Posterior cingulate gyrus (tissue), 11 donors: ENCODE data around the gene KAT7.

Experiments
- DNase-seq, 10 donors: peaks; one replicate each; pipeline versions ENCODE4 v3.0.0 to v3.0.0-alpha.2; 2020 to 2021; ENCODE audit warnings: mixed read lengths in 3 of 10
- intact Hi-C: fragments of 100-400 bp; cut with DNase I; formaldehyde crosslinking; loops from one replicate; pipeline ENCODE4 v1.15.1; 2023

Gene KAT7

GRCh38 chr17:49859991-49860953 lies 71.8 kb downstream of the KAT7 start:
- DNase-seq, result no peak
- intact Hi-C loops, result loop anchor here (2.0 kb wide), 1 partner anchor 137 kb away; no protein-coding TSS in a partner anchor

- intact Hi-C loops, result loop anchor here (2.0 kb wide), 1 partner anchor 135 kb away; no protein-coding TSS in a partner anchor
- peak in 5 of 10 donors; percentile 34 to 48 (median 44) for DNase-seq
Measured at GRCh38 chr17:49861150-49861884, 72.8 kb downstream of the KAT7 start.

- DNase-seq, result no peak
- intact Hi-C loops, result no loop called here
Measured at GRCh38 chr17:49862781-49863331, 74.4 kb downstream of the KAT7 start.

- no peak for DNase-seq
- intact Hi-C loops, result no loop called here
Measured at GRCh38 chr17:49866019-49866380, 77.5 kb downstream of the KAT7 start.

GRCh38 chr17:49866882-49867413 lies 78.5 kb downstream of the KAT7 start:
- DNase-seq, result no peak
- intact Hi-C loops, result no loop called here

GRCh38 chr17:49869038-49869374 lies 80.5 kb downstream of the KAT7 start:
- DNase-seq, result no peak
- intact Hi-C loops, result no loop called here

- no peak for DNase-seq
- intact Hi-C loops, result no loop called here
Measured at GRCh38 chr17:49870298-49870697, 81.8 kb downstream of the KAT7 start.

GRCh38 chr17:49871211-49871610 lies 82.7 kb downstream of the KAT7 start:
- no peak for DNase-seq
- intact Hi-C loops, result no loop called here

GRCh38 chr17:49872754-49873377 lies 84.4 kb downstream of the KAT7 start:
- no peak for DNase-seq
- intact Hi-C loops, result no loop called here

- no peak for DNase-seq
- intact Hi-C loops, result no loop called here
Measured at GRCh38 chr17:49873466-49873865, 85.0 kb downstream of the KAT7 start.

- no peak for DNase-seq
- intact Hi-C loops, result no loop called here
Measured at GRCh38 chr17:49873926-49874325, 85.4 kb downstream of the KAT7 start.

GRCh38 chr17:49874911-49875310 lies 86.4 kb downstream of the KAT7 start:
- no peak for DNase-seq
- intact Hi-C loops, result no loop called here

- intact Hi-C loops, result no loop called here
- no peak for DNase-seq
Measured at GRCh38 chr17:49875685-49876084, 87.2 kb downstream of the KAT7 start.

- DNase-seq, result no peak
- intact Hi-C loops, result no loop called here
Measured at GRCh38 chr17:49878931-49879904, 90.7 kb downstream of the KAT7 start.

GRCh38 chr17:49880291-49881053 lies 92.0 kb downstream of the KAT7 start:
- DNase-seq, result peak; percentile 40 to 96 (median 64)
- intact Hi-C loops, result loop anchor here (1.0 kb wide), 1 partner anchor 118 kb away; no protein-coding TSS in a partner anchor

- intact Hi-C loops, result no loop called here
- DNase-seq, result no peak
Measured at GRCh38 chr17:49881054-49881402, 92.5 kb downstream of the KAT7 start.

- DNase-seq, result no peak
- intact Hi-C loops, result no loop called here
Measured at GRCh38 chr17:49882434-49882833, 94.0 kb downstream of the KAT7 start.
